Stimulated activated CD8-positive, alpha-beta memory T cell treated with anti-CD3 and anti-CD28 coated beads, Interleukin-2, amount 100 ng/mL, for 48 hours (primary cell): ENCODE data around the gene ANKRD29.
"Not testable (repeated sequence)": the region's sequence is repeated elsewhere in the genome, so short reads cannot be mapped to it uniquely, and the experiment has no call there.

ENCODE experiments used
- DNase-seq, 2 donors: peaks; one replicate each; pipeline ENCODE4 v3.0.0-alpha.2; 2020; ENCODE audit warnings: low read depth in 2 of 2

Gene ANKRD29

GRCh38 chr18:23583071-23583865 is 79.4 kb downstream of the ANKRD29 start:
- no peak for DNase-seq

GRCh38 chr18:23580677-23581367 is 81.9 kb downstream of the ANKRD29 start:
- DNase-seq: no peak

- no peak for DNase-seq
Observed at GRCh38 chr18:23578891-23579653, 83.6 kb downstream of the ANKRD29 start.

GRCh38 chr18:23578067-23578701 is 84.5 kb downstream of the ANKRD29 start:
- DNase-seq: no peak

- not testable (repeated sequence) for DNase-seq
Observed at GRCh38 chr18:23577521-23577920, 85.2 kb downstream of the ANKRD29 start.

- no peak for DNase-seq
Observed at GRCh38 chr18:23575309-23575651, 87.4 kb downstream of the ANKRD29 start.

GRCh38 chr18:23574611-23575308 is 88.0 kb downstream of the ANKRD29 start:
- no peak for DNase-seq

- DNase-seq: peak in 1 of 2 donors; percentile 18
Observed at GRCh38 chr18:23573626-23574431, 88.9 kb downstream of the ANKRD29 start.

- no peak for DNase-seq
Observed at GRCh38 chr18:23573020-23573419, 89.7 kb downstream of the ANKRD29 start.

GRCh38 chr18:23572570-23572969 is 90.1 kb downstream of the ANKRD29 start:
- no peak for DNase-seq

- no peak for DNase-seq
Observed at GRCh38 chr18:23572012-23572411, 90.7 kb downstream of the ANKRD29 start.

GRCh38 chr18:23570912-23571504 is 91.7 kb downstream of the ANKRD29 start:
- no peak for DNase-seq

GRCh38 chr18:23569299-23570063 is 93.2 kb downstream of the ANKRD29 start:
- no peak for DNase-seq

GRCh38 chr18:23568281-23569138 is 94.2 kb downstream of the ANKRD29 start:
- DNase-seq: no peak

GRCh38 chr18:23567671-23568070 is 95.0 kb downstream of the ANKRD29 start:
- no peak for DNase-seq

- DNase-seq: no peak
Observed at GRCh38 chr18:23565916-23566547, 96.7 kb downstream of the ANKRD29 start.

GRCh38 chr18:23563377-23564043 is 99.2 kb downstream of the ANKRD29 start:
- DNase-seq: no peak
